Inflammatory macrophage treated with lipopolysaccharide for 1 hour (primary cell): ENCODE results near the gene AKR1E2.

Experiments
- DNase-seq, 2 donors: peaks; one replicate each; pipeline ENCODE4 v3.0.0-alpha.2; 2020 to 2022

AKR1E2 gene

GRCh38 chr10:4825868-4826791, at the start of gene AKR1E2:
Gene AKR1E2 (plus strand): TSS chr10:4826207. CDS start chr10:4826325, 118 bp downstream.
- peak; percentile 87 to 93 for DNase-seq

- no peak for DNase-seq
These were observed 49.8 kb upstream of the AKR1E2 start for GRCh38 chr10:4776234-4776638.

GRCh38 chr10:4778761-4779160, 47.2 kb upstream of the AKR1E2 start:
- DNase-seq = no peak

- DNase-seq = no peak
These were observed 45.9 kb upstream of the AKR1E2 start for GRCh38 chr10:4780091-4780490.

GRCh38 chr10:4780782-4781181, 45.2 kb upstream of the AKR1E2 start:
- DNase-seq = no peak

GRCh38 chr10:4781955-4782354, 44.1 kb upstream of the AKR1E2 start:
- DNase-seq = no peak

- no peak for DNase-seq
These were observed 41.2 kb upstream of the AKR1E2 start for GRCh38 chr10:4784667-4785333.

- DNase-seq = no peak
These were observed 39.8 kb upstream of the AKR1E2 start for GRCh38 chr10:4786043-4786839.

- DNase-seq = no peak
These were observed 36.0 kb upstream of the AKR1E2 start for GRCh38 chr10:4790045-4790444.

GRCh38 chr10:4790922-4791321, 35.1 kb upstream of the AKR1E2 start:
- DNase-seq = no peak

GRCh38 chr10:4792381-4792780, 33.6 kb upstream of the AKR1E2 start:
- no peak for DNase-seq

- no peak for DNase-seq
These were observed 24.6 kb upstream of the AKR1E2 start for GRCh38 chr10:4801405-4801804.

GRCh38 chr10:4802711-4803487, 23.1 kb upstream of the AKR1E2 start:
- no peak for DNase-seq

- no peak for DNase-seq
These were observed 22.2 kb upstream of the AKR1E2 start for GRCh38 chr10:4803822-4804221.

GRCh38 chr10:4804465-4804864, 21.5 kb upstream of the AKR1E2 start:
- no peak for DNase-seq

GRCh38 chr10:4806534-4806933, 19.5 kb upstream of the AKR1E2 start:
- no peak for DNase-seq

GRCh38 chr10:4807761-4808507, 18.1 kb upstream of the AKR1E2 start:
- DNase-seq = no peak

- no peak for DNase-seq
These were observed 16.9 kb upstream of the AKR1E2 start for GRCh38 chr10:4809156-4809555.

- no peak for DNase-seq
These were observed 15.9 kb upstream of the AKR1E2 start for GRCh38 chr10:4810092-4810491.

GRCh38 chr10:4812046-4812445, 14.0 kb upstream of the AKR1E2 start:
- peak; percentile 36 to 62 for DNase-seq

GRCh38 chr10:4813023-4813422, 13.0 kb upstream of the AKR1E2 start:
- DNase-seq = peak in 1 of 2 donors; percentile 49

- no peak for DNase-seq
These were observed 12.5 kb upstream of the AKR1E2 start for GRCh38 chr10:4813496-4813895.
